Hindlimb muscle (tissue), 1 donor: ENCODE measurements around the gene EVI5L. TPM values are rescaled to one million over a fixed set of nuclear protein-coding genes. Genes with fewer than 3 reads are reported as not detected.

ENCODE experiments used
- DNase-seq: peaks from one replicate; pipeline ENCODE4 v3.0.0-alpha.2; 2013
- polyA plus RNA-seq: library from polyadenylated mRNA; unstranded; fragments of 120-200 nt; gene quantifications from one replicate; pipeline ENCODE4 v1.2.1, GENCODE V29; 2013; ENCODE audit not compliant: insufficient read length

Gene EVI5L
- polyA plus RNA-seq, 1 donor, result 17.6 TPM

DNA sequence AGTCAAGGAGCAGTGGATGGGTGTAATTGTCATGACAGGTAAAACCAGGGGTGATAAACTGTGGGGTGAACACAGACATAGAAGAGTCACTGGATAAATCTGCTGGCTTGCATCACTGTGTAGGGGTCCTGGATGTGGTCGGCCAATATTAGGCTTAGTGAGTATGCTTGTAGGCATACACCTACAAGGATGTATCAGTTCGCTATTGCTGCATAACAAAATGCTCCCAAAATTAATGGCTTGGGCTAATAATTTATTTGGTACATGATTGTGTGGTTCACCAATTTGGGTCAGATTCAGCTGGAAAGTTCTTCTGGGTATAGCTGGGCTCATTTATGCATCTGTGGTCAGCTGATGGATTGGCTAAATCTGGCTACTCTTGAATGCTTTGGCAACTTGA is 11.2 kb upstream of the EVI5L start:
- no peak for DNase-seq

DNA sequence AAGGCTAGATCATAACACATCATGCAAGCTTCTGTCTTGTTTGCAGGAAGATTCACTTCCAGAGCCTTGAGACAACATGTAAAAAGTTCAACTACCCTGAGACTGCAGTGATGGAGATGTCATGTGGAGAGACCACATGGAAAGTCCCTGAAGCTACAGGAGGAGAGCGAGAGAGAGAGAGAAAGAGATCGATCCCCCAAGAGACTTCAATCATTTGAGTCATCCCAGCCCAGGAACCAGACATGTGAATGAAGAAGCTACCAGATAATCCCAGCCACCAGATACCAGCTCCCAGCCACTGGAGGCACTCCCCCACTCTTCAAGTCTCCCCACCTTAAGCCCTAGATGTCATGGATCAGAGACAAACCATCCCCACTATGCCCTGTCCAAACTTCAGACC is 10.7 kb upstream of the EVI5L start:
- DNase-seq, result no peak

DNA sequence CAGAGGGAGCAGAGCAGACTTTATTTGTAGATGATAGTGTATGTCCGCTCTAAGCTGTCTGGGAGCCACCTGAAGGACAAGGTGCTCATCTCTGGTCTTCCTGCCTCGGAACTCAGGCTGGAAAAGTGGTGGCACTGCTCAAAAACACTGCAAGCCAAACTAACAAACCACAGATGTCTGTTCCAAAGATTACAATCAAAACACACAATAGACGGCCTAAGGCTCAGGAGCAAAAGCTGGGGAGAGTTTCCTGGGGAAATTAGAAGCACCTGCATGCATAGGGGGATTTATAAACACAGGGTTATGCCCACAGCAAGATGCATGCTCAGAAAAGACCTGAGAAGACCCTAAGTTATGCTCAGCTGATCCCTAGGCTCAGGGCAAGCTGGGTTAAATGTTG is 9.4 kb upstream of the EVI5L start:
- no peak for DNase-seq

DNA sequence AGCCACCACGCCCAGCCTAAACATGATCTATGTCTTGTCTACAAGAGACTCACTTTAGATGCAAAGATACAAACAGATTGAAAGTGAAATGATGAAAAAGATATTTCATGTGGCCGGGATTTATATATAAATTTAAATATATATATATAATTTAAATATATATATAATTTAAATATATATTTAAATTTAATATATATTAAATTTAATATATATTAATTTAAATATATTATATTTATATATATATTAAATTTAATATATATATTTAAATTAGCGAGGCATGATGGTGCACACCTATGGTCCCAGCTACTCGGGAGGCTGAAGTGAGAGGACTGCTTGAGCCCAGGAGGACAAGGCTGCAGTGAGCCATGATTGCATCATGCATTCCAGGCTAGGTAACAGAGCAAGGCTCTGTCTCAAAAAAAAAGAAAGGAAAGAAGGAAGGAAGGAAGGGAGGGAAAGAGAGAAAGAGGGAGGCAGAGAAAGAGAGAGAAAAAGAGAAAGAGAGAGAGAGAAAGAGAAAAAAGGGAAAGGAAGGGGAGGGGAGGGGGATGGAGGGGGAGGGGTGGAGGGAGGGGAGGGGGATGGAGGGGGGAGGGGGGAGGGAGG is 7.0 kb upstream of the EVI5L start:
- no peak for DNase-seq

DNA sequence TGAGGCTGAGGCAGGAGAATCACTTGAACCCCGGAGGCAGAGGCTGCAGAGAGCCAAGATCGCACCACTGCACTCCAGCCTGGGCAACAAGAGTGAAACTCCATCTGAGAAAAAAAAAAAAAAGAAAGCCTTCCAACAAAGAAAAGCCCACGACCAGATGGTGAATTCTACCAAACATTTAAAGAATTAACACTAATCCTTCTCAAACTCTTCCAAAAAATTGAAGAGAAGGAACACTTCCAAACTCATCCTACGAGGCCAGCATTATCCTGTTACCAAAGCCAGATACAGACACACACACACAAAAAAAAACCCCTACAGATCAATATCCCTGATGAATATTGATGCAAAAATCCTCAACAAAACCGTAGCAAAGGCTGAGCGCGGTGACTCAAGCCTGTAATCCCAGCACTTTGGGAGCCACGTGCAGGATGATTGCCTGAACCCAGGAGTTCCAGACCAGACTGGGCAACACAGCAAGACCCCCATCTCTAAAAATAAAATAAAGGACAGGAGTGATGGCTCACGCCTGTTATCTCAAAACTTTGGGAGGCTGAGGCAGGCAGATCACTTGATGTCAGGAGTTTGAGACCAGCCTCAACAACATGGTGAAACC is 6.2 kb upstream of the EVI5L start:
- DNase-seq, result no peak

DNA sequence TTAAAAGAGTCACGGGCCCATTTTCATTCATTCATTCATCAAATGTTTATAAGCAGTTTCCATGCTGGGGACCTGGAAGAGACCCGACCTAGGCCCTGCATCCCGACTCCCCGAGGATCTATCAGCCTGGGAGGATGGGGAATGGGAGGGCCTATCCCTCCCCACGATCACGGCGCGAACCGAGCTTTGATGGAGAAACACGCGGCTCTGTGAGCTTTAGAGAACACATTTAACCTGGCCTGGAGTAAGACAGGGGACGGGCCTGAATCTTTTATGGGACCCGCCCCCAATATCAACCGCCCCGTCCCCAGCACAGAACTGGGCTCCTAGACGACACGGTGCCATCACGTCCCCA is 875 bp upstream of the EVI5L start:
- no peak for DNase-seq

DNA sequence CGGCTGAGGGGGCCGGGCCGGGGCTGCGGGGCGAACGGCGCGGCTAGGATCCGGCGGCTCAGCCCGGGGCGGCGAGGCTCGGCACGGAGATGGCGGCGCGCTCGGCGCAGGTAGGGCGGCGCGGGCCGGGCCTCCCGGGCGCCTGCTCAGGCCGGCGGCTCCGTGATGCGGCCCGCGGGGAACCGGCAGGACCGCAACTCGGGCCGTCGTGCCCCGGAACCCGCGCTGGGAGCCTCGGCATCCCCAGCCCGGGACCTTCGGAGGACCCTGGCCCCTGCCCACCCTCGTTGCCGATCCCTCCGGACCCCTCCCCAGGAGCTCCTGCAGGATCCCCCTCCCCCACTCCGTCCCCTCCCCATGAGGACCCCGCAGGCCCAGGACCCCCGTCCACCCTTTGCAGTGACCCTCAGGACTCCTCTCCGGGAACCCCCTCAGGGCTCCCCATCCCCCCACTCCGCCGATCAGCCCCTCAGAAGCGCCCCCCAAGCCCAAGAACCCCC is 304 bp downstream of the EVI5L start:
- DNase-seq, result no peak

DNA sequence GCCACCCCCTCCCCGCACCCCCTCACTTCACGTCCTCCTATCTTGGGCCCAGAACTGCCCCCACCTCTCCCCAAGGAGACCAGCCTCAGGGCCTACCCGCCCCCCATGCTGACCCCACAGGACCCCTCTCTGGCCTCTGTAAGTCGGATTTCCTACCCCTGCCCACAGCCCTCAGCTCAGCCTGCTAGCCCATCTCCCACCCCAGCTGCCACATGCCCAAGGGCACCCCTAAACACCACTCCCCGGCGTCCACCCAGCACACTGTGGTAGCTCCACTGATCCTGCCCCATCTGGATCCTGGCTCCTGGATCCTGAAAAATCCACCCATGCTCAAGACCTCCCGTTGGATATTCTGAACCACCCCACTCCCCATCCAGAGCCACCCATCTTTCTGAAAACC is 805 bp downstream of the EVI5L start:
- DNase-seq, result no peak

DNA sequence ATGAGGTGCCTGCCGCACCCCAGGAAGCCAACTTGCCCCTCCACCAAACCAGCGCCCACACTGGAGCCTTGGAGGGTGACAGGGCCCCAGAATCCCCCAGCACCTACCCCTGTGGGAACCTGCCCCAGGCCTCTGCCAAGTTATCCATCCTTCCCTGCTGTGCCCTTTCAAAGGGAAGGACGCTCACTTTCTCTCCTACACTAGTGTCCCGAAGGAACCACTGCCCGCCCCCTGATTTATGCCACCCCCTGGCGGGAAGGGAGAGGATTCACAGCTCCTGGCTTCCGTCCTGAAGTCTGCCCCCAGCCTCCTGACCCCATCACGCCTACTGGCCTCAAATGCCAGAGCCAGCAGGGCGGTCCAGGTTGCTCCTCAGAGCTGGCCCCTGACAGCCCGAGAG is 1.4 kb downstream of the EVI5L start:
- no peak for DNase-seq

DNA sequence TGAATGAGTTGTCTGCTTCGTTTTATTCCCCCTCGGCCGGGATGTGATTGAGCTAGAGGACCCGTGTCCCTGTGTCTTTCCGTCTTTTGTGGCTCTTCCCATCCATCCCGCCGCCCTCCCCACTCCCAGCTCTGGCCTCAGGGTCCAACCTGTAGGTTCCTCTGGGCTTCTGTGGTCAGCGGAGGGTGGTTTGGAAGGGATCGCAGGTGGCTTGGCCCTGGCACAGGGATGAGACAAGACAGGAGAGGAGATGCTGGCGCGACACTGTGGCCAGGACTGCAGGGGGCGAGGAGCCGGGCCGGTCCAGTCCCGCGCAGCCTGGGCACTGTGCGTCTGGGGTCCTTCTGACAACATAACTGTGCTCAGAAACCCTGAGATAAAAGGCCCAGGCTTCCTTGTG is 2.0 kb downstream of the EVI5L start:
- DNase-seq, result no peak

DNA sequence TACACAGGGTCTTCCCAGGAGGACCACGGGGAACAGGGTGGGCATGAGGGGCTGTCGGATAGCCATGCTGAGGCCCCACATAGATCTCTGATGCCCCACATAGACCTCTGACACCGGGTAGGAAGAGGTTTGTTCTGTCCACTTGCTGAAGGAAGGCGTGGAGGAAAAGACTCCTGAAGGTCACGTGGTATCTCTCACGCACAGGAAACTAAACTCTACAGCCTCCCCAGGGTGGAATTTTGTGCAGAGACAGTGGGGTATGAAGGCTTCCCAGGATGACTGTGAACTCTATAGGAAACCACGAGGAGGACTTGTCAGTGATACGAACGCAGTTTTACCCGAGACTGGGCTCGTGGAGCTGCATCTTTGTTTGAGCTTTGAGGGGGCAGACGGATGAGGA is 2.8 kb downstream of the EVI5L start:
- no peak for DNase-seq

DNA sequence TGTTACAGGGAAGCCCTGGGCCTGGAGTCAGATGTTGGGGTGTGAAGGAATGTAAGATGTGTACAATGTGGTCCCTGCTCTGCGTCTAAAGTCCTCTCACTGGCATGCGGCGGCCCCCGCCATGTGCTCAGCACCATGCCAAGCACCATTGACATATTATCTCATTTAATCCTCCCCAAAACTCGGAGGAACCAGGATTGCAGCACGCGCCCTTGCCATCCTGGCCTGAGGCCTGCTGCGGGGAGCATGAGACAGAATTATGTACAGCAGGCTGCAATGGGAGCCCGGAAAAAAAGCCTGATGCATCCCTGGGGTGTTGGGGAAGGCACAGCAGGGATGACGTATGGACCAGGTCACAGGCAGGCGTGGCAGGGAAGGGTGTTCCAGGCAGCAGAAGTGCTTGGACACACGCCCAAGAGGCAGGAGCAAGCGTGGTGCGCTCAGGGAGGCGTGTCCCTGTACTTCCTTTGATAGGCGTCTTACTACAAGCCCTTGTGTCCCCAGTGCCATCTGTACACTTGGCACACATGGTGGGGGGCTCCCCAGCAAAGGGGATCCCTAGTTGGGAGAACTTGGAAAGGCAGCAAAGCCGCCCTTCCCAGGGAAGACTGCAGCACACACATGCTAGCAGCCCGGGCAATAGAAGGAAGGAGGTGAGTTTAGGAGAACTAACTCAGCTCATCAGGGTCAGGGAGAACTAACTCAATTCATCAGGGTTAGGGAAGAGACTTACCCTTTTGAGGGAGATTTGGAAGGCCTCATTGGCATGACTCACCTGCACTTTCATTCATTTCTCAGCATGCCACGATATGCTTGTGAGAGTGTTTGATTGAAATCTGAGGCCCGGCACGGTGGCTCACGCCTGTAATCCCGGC is 3.4 kb downstream of the EVI5L start:
- DNase-seq, result no peak

DNA sequence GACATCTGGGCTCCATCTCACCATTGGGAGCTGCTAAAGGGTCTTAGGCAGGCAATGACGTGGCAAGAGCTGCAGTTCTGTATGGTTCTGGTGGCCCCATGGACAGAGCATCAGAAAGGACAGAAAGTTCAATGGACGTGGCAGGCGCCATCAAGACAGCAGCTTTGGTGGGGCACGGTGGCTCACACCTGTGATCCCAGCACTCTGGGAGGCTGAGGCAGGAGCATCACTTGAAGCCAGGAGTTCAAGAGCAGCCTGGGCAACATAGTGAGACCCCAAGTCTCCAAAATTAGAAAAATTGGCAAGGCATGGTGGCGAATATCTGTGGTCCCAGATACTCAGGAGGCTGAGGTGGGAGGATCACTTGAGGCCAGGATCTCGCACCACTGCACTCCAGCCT is 9.5 kb downstream of the EVI5L start:
- no peak for DNase-seq

DNA sequence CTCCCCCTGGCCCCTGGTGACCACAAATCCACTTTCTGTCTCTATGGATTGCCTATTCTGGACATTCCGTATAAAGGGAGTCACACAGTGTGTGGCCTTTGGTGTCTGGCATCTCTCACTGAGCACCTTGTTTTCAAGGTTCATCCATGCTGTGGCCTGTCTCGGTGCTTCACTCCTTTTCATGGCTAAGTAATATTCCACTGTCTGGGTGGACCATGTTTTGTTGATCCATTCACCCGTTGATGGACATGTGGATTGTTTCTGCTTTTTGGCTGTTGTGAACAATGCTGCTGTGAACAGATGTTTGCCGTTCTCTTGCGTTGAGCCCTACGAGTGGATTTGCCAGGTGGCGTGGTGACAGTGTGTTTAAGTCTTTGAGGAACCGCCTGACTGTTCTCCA is 10.6 kb downstream of the EVI5L start:
- DNase-seq, result no peak

DNA sequence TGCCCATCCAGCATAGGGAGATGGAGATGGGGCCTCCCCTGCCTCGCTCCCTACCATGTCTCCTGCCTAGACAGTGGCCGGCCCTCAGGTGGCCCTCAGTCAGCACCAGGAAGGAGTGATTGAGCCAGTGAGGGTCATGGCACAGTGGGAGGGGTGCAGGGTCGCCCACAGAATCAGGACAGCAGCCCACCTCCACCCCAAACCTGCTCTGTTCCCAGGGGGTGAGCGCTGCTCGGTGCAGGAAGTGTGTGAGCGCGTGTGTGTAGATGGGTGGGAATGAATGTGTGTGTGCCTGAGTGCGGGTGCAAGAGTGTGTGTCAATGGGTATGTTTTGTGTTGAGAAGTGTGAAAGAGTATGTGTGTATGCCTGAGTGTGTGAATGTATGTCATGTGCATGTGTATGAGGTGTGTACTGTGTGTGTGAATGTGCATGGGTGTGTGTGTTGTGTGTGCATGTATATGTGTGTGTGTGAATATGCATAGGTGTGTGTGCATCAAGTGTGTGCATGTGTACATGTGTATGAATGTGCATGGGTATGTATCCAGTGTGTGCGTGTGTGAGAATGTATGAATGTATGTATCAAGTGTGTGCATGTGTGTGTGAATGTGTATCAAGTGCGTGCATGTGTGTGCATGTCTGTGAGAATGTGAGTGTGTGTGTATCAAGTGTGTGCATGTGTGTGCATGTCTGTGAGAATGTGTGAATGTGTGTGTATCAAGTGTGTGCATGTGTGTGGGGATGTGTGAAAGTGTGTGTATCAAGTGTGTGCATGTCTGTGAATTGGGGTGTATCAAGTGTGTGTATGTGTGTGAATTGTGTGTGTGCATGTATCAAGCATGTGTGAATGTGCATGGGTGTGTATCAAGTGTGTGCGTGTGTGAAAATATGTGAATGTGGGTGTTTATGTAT is 12.0 kb downstream of the EVI5L start:
- DNase-seq, result no peak

DNA sequence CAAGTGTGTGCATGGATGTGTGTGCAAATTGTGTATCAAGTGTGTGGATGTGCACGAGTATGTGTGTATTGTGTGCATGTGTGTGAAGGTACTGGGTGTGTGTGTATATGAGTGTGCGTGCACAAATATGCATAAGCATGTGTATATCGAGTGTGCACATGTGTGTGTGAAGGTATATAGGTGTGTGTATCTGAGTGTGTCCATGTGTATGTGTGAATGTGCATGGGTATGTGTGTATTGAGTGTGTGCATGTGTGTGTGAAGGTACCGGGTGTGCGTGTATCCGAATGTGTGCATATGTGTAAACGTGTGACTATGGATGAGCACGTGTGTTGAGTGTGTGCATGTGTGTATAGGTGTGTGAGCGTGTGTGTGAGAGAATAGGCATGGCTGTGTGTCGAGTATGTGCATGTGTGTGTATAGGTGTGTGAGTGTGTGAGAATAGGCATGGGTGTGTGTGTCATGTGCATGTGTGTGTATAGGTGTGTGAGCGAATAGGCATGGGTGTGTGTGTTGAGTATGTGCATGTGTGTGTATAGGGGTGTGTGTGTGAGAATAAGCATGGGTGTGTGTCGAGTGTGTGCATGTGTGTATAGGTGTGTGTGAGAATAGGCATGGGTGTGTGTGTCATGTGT is 12.8 kb downstream of the EVI5L start:
- DNase-seq, result no peak

DNA sequence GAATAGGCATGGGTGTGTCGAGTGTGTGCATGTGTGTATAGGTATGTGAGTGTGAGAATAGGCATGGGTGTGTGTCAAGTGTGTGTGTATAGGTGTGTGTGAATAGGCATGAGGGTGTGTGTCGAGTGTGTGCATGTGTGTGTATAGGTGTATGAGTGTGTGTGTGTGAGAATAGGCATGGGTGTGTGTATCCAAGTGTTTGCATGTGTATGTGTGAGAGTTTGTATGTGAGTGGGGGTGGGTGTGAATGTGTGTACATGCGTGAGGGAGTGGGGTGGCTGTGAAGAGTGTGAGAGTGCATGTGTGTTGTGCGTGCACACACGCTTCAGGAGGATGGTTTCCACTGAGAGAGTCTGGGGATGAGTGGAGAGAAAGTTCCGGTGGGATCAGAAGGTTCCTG is 13.5 kb downstream of the EVI5L start:
- no peak for DNase-seq

DNA sequence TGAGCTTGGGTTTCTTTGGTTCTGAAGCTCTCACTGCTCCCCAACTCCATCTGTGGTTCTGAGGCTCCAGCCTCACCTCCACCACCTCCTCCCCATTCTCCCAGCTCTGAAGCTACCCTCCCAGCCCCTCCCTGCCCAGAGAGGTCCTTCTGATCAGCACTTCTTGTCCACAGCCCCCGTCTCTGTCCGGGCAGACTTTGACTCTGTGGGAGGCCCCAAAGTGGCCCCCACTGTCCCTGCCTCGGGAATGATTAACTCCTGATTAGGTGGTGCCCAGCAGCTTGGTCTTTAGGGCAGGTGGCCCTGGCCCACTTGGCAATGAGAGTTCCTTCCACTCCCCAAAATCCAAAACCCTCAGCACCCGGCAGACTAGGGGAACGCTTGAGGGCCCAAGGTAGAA is 14.4 kb downstream of the EVI5L start:
- no peak for DNase-seq

DNA sequence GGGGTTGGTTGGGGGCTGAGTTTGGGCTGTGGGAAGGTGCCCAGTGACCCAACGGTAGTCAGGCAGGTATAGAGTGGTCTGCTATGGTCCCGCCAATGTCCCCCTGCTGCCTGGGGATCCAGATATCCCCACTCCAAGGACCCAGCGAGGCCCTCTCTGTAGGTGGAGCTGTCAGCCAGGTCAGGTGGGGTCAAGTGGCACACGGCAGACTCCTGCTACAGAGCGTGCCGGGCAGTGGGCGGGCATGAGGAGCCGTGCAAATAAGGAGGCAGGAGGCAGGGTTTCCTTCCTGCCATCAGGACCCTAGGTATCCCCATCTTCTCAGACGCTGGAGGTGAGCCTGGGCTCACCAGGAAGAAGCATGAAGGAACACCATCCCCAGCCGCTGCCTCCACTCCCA is 14.9 kb downstream of the EVI5L start:
- DNase-seq, result no peak

DNA sequence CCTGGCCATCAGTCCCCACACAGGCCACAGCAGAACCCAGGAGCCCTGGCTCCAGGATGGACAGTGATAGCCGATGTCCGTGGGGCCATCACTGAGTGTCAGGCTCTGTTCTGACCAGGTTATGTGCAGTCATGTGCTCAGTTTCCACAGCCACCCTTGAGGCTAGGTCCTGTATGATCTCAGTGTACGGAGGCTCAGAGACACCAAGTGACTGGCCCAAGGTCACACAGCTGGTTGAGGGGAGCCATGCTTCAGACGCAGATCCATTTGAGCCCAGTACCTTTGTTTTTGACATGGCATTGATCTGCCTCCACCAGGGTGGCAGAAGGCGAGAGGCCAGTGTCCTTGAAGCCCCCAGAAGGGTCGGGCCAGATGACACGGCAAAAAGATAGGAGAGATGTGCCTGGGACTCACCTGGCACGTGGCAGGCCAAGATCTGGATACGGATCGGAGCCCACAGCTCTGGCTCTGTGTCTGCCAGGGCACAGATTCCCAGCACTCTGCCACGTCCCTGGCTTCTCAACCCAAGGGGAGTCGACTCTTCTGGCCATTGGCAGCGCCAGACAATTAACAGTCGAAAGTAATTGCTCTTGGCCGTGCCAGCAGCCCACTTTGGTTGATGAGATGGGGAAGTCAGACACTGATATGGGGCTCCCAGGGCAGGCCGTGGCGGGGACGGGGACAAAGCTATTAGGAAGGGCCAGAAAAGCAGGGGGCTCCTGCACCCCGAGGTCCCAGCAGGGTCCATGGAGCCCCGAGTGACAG is 15.6 kb downstream of the EVI5L start:
- DNase-seq, result no peak

DNA sequence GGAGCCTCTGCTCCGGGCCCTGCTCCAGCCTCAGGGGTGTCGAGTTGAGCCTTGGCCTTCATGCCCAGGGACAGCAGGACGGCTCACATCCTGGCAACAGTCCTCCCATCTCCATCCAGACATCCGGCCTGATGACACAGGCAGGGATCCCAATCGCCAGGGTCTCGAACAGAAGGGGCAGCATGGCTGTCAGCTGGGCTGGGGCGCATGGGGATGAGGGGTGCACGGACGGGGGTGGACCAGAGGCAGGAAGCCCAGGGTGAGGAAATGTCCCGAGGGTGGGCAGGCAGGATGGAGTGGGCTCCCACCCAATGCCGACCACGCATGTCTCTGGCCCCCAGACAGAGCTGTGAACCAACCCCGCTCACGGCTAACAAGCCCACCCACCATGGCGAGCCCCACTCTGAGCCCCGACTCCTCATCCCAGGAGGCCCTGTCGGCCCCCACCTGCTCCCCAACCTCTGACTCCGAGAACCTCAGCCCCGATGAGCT is 16.2 kb downstream of the EVI5L start:
- DNase-seq, result no peak
